ENCODE measurements around the gene SYPL1. TPM values are rescaled to one million over a fixed set of nuclear protein-coding genes. Genes with fewer than 3 reads are reported as not detected.

SYPL1 gene
- total RNA-seq, 1 experiment from 2014 or later: 78.0 TPM

DNA sequence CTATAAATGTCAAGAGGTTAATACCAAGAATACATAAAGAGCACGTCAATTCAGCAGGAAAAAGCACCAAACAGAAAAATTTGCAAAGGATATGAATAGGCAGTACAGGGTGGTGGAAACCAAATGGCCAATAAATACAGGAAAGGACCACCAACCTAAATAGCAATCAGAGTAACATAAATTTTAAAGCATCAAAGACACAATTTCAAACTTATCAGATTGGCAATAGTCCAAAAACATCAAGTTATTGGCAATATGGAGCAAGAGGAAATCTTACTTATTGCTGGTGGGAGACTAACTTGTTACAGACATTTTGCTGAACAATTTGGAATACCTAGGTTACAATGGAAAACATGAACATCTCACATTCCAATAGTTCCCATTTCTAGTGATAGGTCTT lies 24.1 kb downstream of the SYPL1 start:
- ChIA-PET CTCF (no interaction called here), RAD21 (ENCODE audit: low non-redundant PET in 1 of 2, low total read pairs in 2 of 2, uncharacterized antibody in 2 of 2, unreplicated experiment in 2 of 2) (no interaction called here), POLR2A (no interaction called here)
- no peaks in the 10 kb centered on the region for H3K79me2 ChIP-seq (ENCODE audit: insufficient read depth, low read length)
- no peak overlapping the region for H3K4me2 ChIP-seq (ENCODE audit: low read length)
- H3K4me1 ChIP-seq (ENCODE audit: control insufficient read depth in 1 of 2, insufficient read depth in 2 of 2, low read length in 2 of 2): no peaks in the 10 kb centered on the region
- H3K36me3 ChIP-seq (ENCODE audit: control insufficient read depth in 1 of 2, insufficient read depth in 2 of 2, low read length in 2 of 2): peaks cover 11 to 21% of the 10 kb centered on the region in 2 experiments
- H3K27me3 ChIP-seq (ENCODE audit: insufficient read depth, low read length): no peaks in the 10 kb centered on the region
- no peak overlapping the region for H2AFZ ChIP-seq (ENCODE audit: low read depth, low read length, poor library complexity, severe bottlenecking)
- BruUV-seq (replicated peaks): no TSS peak
- no peak for DNase-seq (ENCODE audit: low read depth, low spot score)
- no peaks in the 10 kb centered on the region for H3K9me3 ChIP-seq (ENCODE audit: control insufficient read depth in 1 of 2, insufficient read depth in 1 of 2, low read depth in 1 of 2, low read length in 2 of 2)
- no peak overlapping the region for H3K27ac ChIP-seq (ENCODE audit: low read depth, low read length)
- TF ChIP-seq JUND (IDR thresholded peaks at IDR 0.05) (no peak), ZFX (IDR thresholded peaks at IDR 0.05) (no peak), ELF1 (IDR thresholded peaks at IDR 0.05; ENCODE audit: borderline replicate concordance, low read depth) (no peak), RAD21 (IDR thresholded peaks at IDR 0.05; ENCODE audit: low read depth) (no peak), ZNF274 (IDR thresholded peaks at IDR 0.05; ENCODE audit: low read depth, low read length) (no peak), POLR2A (IDR thresholded peaks at IDR 0.05; ENCODE audit: borderline replicate concordance, extremely low read depth, insufficient read depth, insufficient read length) (no peak), TCF7L2 (IDR thresholded peaks at IDR 0.05; ENCODE audit: borderline replicate concordance, extremely low read depth, insufficient read depth, insufficient read length) (no peak), EZH2phosphoT487 (IDR thresholded peaks at IDR 0.05; ENCODE audit: borderline replicate concordance) (no peak), EGR1 (IDR thresholded peaks at IDR 0.05; ENCODE audit: low read depth) (no peak), YY1 (IDR thresholded peaks at IDR 0.05; ENCODE audit: extremely low read depth, insufficient replicate concordance, low read depth, low read length) (no peak), CBX3 (IDR thresholded peaks at IDR 0.05; ENCODE audit: low read depth) (no peak), CEBPB (IDR thresholded peaks at IDR 0.05; ENCODE audit: low read depth) (no peak)
- TF ChIP-seq, protein P1, sequence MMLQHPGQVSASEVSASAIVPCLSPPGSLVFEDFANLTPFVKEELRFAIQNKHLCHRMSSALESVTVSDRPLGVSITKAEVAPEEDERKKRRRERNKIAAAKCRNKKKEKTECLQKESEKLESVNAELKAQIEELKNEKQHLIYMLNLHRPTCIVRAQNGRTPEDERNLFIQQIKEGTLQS (IDR thresholded peaks at IDR 0.05): no peak
- TF ChIP-seq, protein P2, sequence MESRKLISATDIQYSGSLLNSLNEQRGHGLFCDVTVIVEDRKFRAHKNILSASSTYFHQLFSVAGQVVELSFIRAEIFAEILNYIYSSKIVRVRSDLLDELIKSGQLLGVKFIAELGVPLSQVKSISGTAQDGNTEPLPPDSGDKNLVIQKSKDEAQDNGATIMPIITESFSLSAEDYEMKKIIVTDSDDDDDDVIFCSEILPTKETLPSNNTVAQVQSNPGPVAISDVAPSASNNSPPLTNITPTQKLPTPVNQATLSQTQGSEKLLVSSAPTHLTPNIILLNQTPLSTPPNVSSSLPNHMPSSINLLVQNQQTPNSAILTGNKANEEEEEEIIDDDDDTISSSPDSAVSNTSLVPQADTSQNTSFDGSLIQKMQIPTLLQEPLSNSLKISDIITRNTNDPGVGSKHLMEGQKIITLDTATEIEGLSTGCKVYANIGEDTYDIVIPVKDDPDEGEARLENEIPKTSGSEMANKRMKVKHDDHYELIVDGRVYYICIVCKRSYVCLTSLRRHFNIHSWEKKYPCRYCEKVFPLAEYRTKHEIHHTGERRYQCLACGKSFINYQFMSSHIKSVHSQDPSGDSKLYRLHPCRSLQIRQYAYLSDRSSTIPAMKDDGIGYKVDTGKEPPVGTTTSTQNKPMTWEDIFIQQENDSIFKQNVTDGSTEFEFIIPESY (IDR thresholded peaks at IDR 0.05; ENCODE audit: extremely low read depth, insufficient replicate concordance, low read length): no peak
- TF ChIP-seq, protein P3, sequence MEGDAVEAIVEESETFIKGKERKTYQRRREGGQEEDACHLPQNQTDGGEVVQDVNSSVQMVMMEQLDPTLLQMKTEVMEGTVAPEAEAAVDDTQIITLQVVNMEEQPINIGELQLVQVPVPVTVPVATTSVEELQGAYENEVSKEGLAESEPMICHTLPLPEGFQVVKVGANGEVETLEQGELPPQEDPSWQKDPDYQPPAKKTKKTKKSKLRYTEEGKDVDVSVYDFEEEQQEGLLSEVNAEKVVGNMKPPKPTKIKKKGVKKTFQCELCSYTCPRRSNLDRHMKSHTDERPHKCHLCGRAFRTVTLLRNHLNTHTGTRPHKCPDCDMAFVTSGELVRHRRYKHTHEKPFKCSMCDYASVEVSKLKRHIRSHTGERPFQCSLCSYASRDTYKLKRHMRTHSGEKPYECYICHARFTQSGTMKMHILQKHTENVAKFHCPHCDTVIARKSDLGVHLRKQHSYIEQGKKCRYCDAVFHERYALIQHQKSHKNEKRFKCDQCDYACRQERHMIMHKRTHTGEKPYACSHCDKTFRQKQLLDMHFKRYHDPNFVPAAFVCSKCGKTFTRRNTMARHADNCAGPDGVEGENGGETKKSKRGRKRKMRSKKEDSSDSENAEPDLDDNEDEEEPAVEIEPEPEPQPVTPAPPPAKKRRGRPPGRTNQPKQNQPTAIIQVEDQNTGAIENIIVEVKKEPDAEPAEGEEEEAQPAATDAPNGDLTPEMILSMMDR (IDR thresholded peaks at IDR 0.05 in 2 of 3, conservative IDR thresholded peaks at IDR 0.05 in 1 of 3; ENCODE audit: borderline replicate concordance in 1 of 3, insufficient read depth in 1 of 3, low read depth in 2 of 3, low read length in 2 of 3): no peak
- TF ChIP-seq, protein P4, sequence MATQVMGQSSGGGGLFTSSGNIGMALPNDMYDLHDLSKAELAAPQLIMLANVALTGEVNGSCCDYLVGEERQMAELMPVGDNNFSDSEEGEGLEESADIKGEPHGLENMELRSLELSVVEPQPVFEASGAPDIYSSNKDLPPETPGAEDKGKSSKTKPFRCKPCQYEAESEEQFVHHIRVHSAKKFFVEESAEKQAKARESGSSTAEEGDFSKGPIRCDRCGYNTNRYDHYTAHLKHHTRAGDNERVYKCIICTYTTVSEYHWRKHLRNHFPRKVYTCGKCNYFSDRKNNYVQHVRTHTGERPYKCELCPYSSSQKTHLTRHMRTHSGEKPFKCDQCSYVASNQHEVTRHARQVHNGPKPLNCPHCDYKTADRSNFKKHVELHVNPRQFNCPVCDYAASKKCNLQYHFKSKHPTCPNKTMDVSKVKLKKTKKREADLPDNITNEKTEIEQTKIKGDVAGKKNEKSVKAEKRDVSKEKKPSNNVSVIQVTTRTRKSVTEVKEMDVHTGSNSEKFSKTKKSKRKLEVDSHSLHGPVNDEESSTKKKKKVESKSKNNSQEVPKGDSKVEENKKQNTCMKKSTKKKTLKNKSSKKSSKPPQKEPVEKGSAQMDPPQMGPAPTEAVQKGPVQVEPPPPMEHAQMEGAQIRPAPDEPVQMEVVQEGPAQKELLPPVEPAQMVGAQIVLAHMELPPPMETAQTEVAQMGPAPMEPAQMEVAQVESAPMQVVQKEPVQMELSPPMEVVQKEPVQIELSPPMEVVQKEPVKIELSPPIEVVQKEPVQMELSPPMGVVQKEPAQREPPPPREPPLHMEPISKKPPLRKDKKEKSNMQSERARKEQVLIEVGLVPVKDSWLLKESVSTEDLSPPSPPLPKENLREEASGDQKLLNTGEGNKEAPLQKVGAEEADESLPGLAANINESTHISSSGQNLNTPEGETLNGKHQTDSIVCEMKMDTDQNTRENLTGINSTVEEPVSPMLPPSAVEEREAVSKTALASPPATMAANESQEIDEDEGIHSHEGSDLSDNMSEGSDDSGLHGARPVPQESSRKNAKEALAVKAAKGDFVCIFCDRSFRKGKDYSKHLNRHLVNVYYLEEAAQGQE (IDR thresholded peaks at IDR 0.05; ENCODE audit: low read depth): no peak
- no peak for ATAC-seq
- intact Hi-C loops (cut with micrococcal nuclease): no loop called here
- H4K20me1 ChIP-seq (ENCODE audit: insufficient read depth): no peaks in the 10 kb centered on the region
- H3K9me2 ChIP-seq (ENCODE audit: insufficient read depth): no peaks in the 10 kb centered on the region
- no peak overlapping the region for H3K4me3 ChIP-seq (replicated peaks in 1 of 2; ENCODE audit: low read depth in 1 of 2, low read length in 2 of 2)
- no peak overlapping the region for H3K9ac ChIP-seq (ENCODE audit: low read length)

All from HCT116 (cell line).